Mucosa of stomach (tissue), 1 donor: ENCODE measurements around the gene DFFA.
"Not testable (repeated sequence)": the region's sequence is repeated elsewhere in the genome, so short reads cannot be mapped to it uniquely, and the experiment has no call there.

Experiments
- H3K27me3 ChIP-seq: one replicate; pipeline ENCODE4 v1.7.0; 2013; ENCODE audit warnings: mild to moderate bottlenecking, low read length; ENCODE audit not compliant: control insufficient read depth, insufficient read depth
- H3K36me3 ChIP-seq: one replicate; pipeline ENCODE4 v1.7.0; 2013; ENCODE audit warnings: low read length; ENCODE audit not compliant: control insufficient read depth, insufficient read depth
- H3K4me1 ChIP-seq: one replicate; pipeline ENCODE4 v1.7.0; 2013; ENCODE audit warnings: mild to moderate bottlenecking, low read length; ENCODE audit not compliant: control insufficient read depth, insufficient read depth
- H3K4me3 ChIP-seq: one replicate; pipeline ENCODE4 v1.7.0; 2013; ENCODE audit warnings: low read length
- H3K9ac ChIP-seq: one replicate; pipeline ENCODE4 v1.7.0; 2013; ENCODE audit warnings: mild to moderate bottlenecking, low read length, moderate library complexity
- H3K9me3 ChIP-seq: one replicate; pipeline ENCODE4 v1.7.0; 2013; ENCODE audit warnings: mild to moderate bottlenecking, low read length, moderate library complexity; ENCODE audit not compliant: control insufficient read depth
- donor health status: Pancreatic carcinoma.

Gene DFFA

DNA sequence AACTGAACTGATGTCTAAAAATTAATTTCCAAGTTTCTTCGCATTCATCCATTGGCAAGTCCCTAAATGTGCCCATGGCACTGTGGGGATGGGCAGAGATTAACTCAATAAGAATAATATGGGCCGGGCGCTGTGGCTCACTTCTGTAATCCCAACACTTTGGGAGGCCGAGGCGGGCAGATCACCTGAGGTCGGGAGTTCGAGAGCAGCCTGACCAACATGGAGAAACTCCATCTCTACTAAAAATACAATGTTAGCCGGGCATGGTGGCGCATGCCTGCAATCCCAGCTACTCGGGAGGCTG lies 1.9 kb upstream of the DFFA start:
- H3K27me3 ChIP-seq, H3K36me3 ChIP-seq, H3K9ac ChIP-seq, H3K9me3 ChIP-seq: not testable (repeated sequence)
- Histone ChIP-seq H3K4me1 (peaks cover 11% of the 10 kb centered on the region), H3K4me3 (peak overlapping the region; percentile 2)

DNA sequence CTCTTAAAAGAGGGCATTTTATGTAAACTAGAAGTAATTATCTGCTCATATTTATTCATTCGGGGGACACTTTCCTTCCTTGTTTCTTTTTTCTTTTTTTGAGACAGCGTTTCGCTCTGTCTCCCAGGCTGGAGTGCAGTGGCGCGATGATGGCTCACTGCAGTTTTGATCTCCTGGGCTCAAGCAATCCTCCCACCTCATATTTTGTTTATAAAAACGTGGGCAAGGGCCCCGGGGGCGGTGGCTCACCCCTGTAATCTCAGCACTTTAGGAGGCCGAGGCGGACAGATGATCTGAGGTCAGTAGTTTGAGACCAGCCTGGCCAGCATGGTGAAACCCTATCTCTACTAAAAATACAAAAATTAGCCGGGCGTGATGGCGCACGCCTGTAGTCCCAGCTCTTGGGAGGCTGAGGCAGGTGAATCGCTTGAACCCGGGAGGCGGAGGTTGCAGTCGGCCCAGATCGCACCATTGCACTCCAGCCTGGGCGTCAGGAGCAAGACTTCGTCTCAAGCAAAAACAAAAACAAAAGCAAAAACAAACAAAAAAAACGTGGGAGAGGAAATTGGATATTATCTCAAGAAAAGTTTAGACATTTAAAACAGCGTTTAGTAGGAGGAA lies 926 bp upstream of the DFFA start:
- H3K9me3 ChIP-seq: no peaks in the 10 kb centered on the region
- no peak overlapping the region for H3K4me3 ChIP-seq
- peaks cover 11% of the 10 kb centered on the region for H3K4me1 ChIP-seq
- H3K9ac ChIP-seq: no peak overlapping the region
- no peaks in the 10 kb centered on the region for H3K27me3 ChIP-seq
- no peaks in the 10 kb centered on the region for H3K36me3 ChIP-seq

GRCh38 chr1:10471411-10472219 lies 714 bp downstream of the DFFA start:
- Histone ChIP-seq H3K4me3 (peak overlapping the region; percentile 61), H3K9me3 (no peaks in the 10 kb centered on the region), H3K4me1 (peaks cover 11% of the 10 kb centered on the region), H3K9ac (peak overlapping the region; percentile 71), H3K27me3 (no peaks in the 10 kb centered on the region), H3K36me3 (no peaks in the 10 kb centered on the region)

DNA sequence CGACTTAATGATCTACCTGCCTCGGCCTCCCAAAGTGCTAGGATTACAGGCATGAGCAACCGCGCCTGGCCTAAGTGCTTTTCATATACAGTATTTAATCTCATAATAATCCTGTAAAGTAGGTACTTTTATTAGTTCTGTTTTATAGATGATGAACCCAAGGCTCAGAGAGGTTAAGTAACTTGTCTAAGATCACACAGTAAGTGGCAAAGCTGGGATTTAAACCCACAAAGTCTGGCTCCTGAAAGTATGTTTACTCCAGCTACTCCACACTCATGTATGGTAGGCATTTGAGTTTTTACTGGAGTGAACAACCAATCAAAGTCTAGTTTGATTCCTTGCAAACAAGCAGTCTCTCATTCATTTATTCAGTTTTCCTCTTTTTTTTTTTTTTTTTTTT lies 2.3 kb downstream of the DFFA start:
- Histone ChIP-seq H3K4me3 (no peak overlapping the region), H3K27me3 (no peaks in the 10 kb centered on the region), H3K9ac (no peak overlapping the region), H3K36me3 (no peaks in the 10 kb centered on the region), H3K4me1 (no peaks in the 10 kb centered on the region), H3K9me3 (no peaks in the 10 kb centered on the region)

DNA sequence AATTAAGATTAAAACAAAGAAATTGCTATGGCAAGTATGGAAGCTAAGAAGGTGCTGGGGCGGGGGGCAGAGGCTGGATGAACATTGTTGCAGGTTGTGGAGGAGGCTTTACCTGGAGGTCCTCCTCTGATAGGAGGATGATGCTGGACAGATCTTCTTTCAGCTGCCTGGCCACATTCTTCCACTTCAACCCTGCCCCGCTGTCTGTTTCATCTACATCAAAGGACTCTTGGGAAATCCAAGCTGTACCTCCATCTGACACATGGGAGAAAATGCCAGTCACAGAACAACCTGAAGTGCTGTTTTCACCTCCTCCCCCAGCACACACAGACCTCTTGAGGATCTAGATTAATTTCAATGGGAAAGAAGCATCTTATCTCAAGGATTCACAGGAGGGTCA lies 5.3 kb downstream of the DFFA start:
- H3K9me3 ChIP-seq: no peaks in the 10 kb centered on the region
- H3K4me3 ChIP-seq: no peak overlapping the region
- H3K4me1 ChIP-seq: no peaks in the 10 kb centered on the region
- no peaks in the 10 kb centered on the region for H3K27me3 ChIP-seq
- no peaks in the 10 kb centered on the region for H3K36me3 ChIP-seq
- no peak overlapping the region for H3K9ac ChIP-seq

DNA sequence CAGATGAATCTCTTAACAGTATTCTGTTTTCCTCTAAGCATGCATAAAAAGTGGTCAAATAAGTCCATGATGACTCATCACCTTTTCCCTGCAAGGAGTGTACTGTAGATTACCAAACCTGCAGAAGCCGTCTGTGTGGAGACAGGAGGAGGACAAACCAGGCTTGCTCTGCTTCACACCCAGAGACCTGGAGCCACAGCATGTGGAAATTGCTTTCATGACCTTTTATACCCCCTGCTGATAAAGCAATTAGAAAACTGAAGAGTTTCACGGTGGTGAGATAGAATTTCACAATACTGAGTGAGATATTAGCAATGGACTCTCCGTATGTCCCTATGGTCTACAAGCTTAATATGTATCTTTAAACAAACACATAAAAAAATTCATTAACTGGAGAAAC lies 13.1 kb downstream of the DFFA start:
- H3K4me1 ChIP-seq: peaks cover 4% of the 10 kb centered on the region
- no peaks in the 10 kb centered on the region for H3K36me3 ChIP-seq
- H3K27me3 ChIP-seq: no peaks in the 10 kb centered on the region
- H3K9ac ChIP-seq: no peak overlapping the region
- no peaks in the 10 kb centered on the region for H3K9me3 ChIP-seq
- no peak overlapping the region for H3K4me3 ChIP-seq

DNA sequence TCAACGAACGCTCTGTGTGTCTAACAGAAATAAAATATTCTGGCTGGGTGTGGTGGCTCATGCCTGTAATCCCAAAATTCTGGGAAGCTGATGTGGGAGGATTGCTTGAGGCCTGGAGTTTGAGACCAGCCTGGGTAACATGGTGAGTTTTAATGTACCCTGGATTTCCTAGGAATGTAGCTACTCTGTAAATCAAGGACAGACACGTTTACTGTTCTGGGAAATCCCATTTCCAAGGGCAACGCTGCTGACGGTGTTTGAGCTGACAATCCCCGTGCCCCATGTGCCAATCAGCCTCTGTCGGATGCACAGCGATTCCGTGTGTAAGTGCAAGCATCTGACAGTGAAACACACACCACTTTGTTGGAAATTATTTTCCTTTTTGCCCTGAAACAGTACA lies 14.5 kb downstream of the DFFA start:
- no peaks in the 10 kb centered on the region for H3K9me3 ChIP-seq
- H3K4me1 ChIP-seq: peaks cover 4% of the 10 kb centered on the region
- H3K4me3 ChIP-seq: no peak overlapping the region
- no peak overlapping the region for H3K9ac ChIP-seq
- H3K27me3 ChIP-seq: no peaks in the 10 kb centered on the region
- no peaks in the 10 kb centered on the region for H3K36me3 ChIP-seq

DNA sequence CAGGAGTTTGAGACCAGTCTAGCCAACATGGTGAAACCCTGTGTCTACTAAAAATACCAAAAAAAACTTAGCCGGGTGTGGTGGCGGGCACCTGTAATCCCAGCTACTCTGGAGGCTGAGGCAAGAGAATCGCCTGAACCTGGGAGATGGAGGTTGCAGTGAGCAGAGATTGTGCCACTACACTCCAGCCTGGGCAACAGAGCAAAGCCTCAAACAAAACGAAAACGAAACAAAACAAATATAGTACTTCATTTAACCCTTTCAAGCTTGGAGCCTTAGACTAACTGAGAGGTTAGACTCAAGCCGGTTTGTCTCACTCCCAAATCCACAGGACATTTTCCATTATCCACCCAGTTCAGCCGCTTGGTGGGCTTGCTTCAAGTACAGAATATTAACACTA lies 14.9 kb downstream of the DFFA start:
- not testable (repeated sequence) for H3K4me3 ChIP-seq, H3K36me3 ChIP-seq, H3K9ac ChIP-seq, H3K9me3 ChIP-seq, H3K4me1 ChIP-seq, H3K27me3 ChIP-seq

- Histone ChIP-seq H3K9me3 (no peaks in the 10 kb centered on the region), H3K4me1 (peaks cover 4% of the 10 kb centered on the region), H3K36me3 (no peaks in the 10 kb centered on the region), H3K9ac (no peak overlapping the region), H3K27me3 (peaks cover under 1% of the 10 kb centered on the region), H3K4me3 (no peak overlapping the region)
These were observed 15.7 kb downstream of the DFFA start for GRCh38 chr1:10456661-10457060.

DNA sequence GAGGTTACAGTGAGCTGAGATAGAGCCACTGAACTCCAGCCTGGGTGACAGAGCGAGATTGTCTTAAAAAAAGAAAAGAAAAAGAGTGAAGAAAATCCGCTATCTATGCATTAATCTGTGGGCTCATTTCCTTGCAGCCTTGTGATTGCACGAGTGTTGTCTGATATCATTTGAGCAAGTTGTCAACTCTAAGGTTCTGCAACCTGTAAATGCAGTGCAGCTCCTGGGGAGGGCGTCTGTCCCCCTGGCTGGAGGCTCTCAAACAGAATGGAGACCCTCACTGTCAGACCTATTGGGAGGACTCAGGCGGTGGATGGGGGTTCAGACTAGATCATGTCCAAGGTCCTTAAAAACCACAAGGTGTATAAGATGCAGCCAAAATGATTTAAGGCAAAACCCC lies 16.3 kb downstream of the DFFA start:
- Histone ChIP-seq H3K27me3 (peaks cover 3% of the 10 kb centered on the region), H3K9ac (no peak overlapping the region), H3K4me3 (no peak overlapping the region), H3K4me1 (peaks cover 4% of the 10 kb centered on the region), H3K36me3 (no peaks in the 10 kb centered on the region), H3K9me3 (no peaks in the 10 kb centered on the region)

DNA sequence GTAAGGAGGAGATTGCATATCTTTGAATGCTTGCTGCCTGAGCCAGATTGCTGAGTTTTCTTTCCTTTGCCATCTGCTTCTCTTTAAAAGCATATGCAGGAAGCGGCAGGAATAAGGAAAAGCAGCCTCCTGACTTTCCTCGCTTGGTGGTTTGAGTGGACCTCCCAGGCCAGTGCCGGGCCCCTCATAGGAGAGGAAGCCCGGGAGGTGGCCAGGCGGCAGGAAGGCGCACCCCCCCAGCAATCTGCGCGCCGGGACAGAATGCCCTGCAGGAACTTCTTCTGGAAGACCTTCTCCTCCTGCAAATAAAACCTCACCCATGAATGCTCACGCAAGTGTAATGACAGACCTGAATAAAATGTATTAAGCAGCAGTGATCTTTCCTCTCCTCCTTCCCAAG lies 21.0 kb downstream of the DFFA start:
- Histone ChIP-seq H3K9me3 (no peaks in the 10 kb centered on the region), H3K36me3 (no peaks in the 10 kb centered on the region), H3K4me1 (no peaks in the 10 kb centered on the region), H3K9ac (no peak overlapping the region), H3K4me3 (no peak overlapping the region), H3K27me3 (peaks cover 3% of the 10 kb centered on the region)

DNA sequence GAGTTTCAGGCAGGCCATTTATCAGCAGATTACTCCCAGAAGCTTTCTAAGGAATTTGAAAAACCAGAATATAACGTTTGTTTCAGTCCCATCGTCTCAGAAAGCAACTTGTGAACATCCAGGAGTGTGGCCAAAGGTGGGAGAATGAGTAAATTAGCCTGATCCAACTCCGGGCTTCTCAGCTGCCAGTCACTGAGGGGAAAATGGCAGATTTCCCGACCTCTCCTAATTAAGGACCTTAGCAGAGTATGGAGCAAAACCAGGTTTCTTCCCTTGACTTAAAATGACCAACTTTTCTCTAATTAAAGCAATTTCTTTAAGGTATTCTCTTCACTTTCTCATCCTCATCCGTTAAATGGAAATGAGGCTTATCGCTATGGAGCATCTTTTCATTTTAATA lies 21.5 kb downstream of the DFFA start:
- no peaks in the 10 kb centered on the region for H3K4me1 ChIP-seq
- no peaks in the 10 kb centered on the region for H3K9me3 ChIP-seq
- H3K27me3 ChIP-seq: peaks cover 3% of the 10 kb centered on the region
- no peaks in the 10 kb centered on the region for H3K36me3 ChIP-seq
- no peak overlapping the region for H3K4me3 ChIP-seq
- H3K9ac ChIP-seq: no peak overlapping the region
